DND-41 (cell line): Measurements from ENCODE around the gene DESI1.

Source experiments
- EZH2 ChIP-seq: IDR thresholded peaks from 3 replicates; pipeline ENCODE4 v1.6.1; 2012; ENCODE audit warnings: borderline replicate concordance, low read depth, mild to moderate bottlenecking, moderate library complexity, low read length, inconsistent platforms; ENCODE audit not compliant: severe bottlenecking
- TF ChIP-seq, protein P1 (sequence below): IDR thresholded peaks from 2 replicates; pipeline ENCODE4 v1.5.1; 2012; ENCODE audit warnings: borderline replicate concordance, low read length, moderate library complexity, mild to moderate bottlenecking; ENCODE audit not compliant: poor library complexity, severe bottlenecking; ENCODE audit errors: extremely low read depth

- TF ChIP-seq, protein P1, sequence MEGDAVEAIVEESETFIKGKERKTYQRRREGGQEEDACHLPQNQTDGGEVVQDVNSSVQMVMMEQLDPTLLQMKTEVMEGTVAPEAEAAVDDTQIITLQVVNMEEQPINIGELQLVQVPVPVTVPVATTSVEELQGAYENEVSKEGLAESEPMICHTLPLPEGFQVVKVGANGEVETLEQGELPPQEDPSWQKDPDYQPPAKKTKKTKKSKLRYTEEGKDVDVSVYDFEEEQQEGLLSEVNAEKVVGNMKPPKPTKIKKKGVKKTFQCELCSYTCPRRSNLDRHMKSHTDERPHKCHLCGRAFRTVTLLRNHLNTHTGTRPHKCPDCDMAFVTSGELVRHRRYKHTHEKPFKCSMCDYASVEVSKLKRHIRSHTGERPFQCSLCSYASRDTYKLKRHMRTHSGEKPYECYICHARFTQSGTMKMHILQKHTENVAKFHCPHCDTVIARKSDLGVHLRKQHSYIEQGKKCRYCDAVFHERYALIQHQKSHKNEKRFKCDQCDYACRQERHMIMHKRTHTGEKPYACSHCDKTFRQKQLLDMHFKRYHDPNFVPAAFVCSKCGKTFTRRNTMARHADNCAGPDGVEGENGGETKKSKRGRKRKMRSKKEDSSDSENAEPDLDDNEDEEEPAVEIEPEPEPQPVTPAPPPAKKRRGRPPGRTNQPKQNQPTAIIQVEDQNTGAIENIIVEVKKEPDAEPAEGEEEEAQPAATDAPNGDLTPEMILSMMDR = no peak
- no peak for TF ChIP-seq EZH2
These were observed 12.5 kb downstream of the DESI1 start for GRCh38 chr22:41608386-41608785.
